OCI-LY1 (cell line): ENCODE results near the gene LRMDA.

Experiments
- H2AFZ ChIP-seq: fragments of 200-600 bp; sonication (generic), shearing (Covaris generic); 2 replicates; pipeline ENCODE4 v1.6.0; 2014; ENCODE audit warnings: antibody characterized with exemption, mild to moderate bottlenecking, low read length
- H3F3A ChIP-seq: fragments of 200-600 bp; sonication (generic), shearing (Covaris generic); 2 replicates; pipeline ENCODE4 v1.6.0; 2014; ENCODE audit warnings: mild to moderate bottlenecking, antibody characterized with exemption, low read length, moderate library complexity; ENCODE audit not compliant: insufficient read depth
- H3K27ac ChIP-seq: fragments of 200-600 bp; sonication (generic); 2 replicates; pipeline ENCODE4 v1.5.1; 2014; ENCODE audit warnings: low read length, mixed run types, mild to moderate bottlenecking, low read depth; ENCODE audit not compliant: poor library complexity, severe bottlenecking
- H3K27me3 ChIP-seq: fragments of 200-600 bp; sonication (generic); 2 replicates; pipeline ENCODE4 v1.6.0; 2014; ENCODE audit warnings: antibody characterized with exemption, mild to moderate bottlenecking, low read length, moderate library complexity; ENCODE audit not compliant: insufficient read depth
- H3K36me3 ChIP-seq: fragments of 200-600 bp; sonication (generic); 2 replicates; pipeline ENCODE4 v1.6.1; 2014; ENCODE audit warnings: mild to moderate bottlenecking, antibody characterized with exemption, low read length, moderate library complexity, mixed read lengths; ENCODE audit not compliant: insufficient read depth
- H3K4me1 ChIP-seq: fragments of 200-600 bp; sonication (generic); 2 replicates; pipeline ENCODE4 v1.5.1; 2014; ENCODE audit warnings: mild to moderate bottlenecking, low read length, moderate library complexity; ENCODE audit not compliant: insufficient read depth, severe bottlenecking
- H3K4me2 ChIP-seq: fragments of 200-600 bp; sonication (generic), shearing (Covaris generic); 2 replicates; pipeline ENCODE4 v1.6.1; 2014; ENCODE audit warnings: low read length
- H3K4me3 ChIP-seq: fragments of 200-600 bp; sonication (generic); 2 replicates; pipeline ENCODE4 v1.5.1; 2014; ENCODE audit warnings: low read length, low read depth, mild to moderate bottlenecking, mixed read lengths; ENCODE audit not compliant: poor library complexity, severe bottlenecking
- H3K79me2 ChIP-seq: fragments of 200-600 bp; shearing (Covaris generic); 2 replicates; pipeline ENCODE4 v1.6.1; 2016; ENCODE audit warnings: mixed run types, low read length, mixed read lengths; ENCODE audit not compliant: insufficient read depth
- H3K9ac ChIP-seq: fragments of 200-600 bp; sonication (generic), shearing (Covaris generic); 2 replicates; pipeline ENCODE4 v1.6.1; 2014; ENCODE audit warnings: mild to moderate bottlenecking, low read length, mixed read lengths
- H3K9me2 ChIP-seq: fragments of 200-600 bp; sonication (generic), shearing (Covaris generic); 2 replicates; pipeline ENCODE4 v1.6.1; 2014; ENCODE audit warnings: low read depth, mild to moderate bottlenecking, low read length, mixed read lengths
- H3K9me3 ChIP-seq: fragments of 200-600 bp; shearing (Covaris generic); 2 replicates; pipeline ENCODE4 v1.6.1; 2014; ENCODE audit warnings: low read length, mixed read lengths
- H4K20me1 ChIP-seq: fragments of 200-600 bp; sonication (generic), shearing (Covaris generic); 2 replicates; pipeline ENCODE4 v1.6.0; 2016; ENCODE audit warnings: mild to moderate bottlenecking, low read length; ENCODE audit not compliant: insufficient read depth
- EZH2 ChIP-seq: fragments of 200-600 bp; sonication (generic), shearing (Covaris generic); IDR thresholded peaks from 2 replicates; pipeline ENCODE4 v1.8.0; 2017; ENCODE audit warnings: borderline replicate concordance, mixed run types, mild to moderate bottlenecking, antibody characterized with exemption, low read length, moderate library complexity, mixed read lengths
- TF ChIP-seq, protein P1 (sequence below): fragments of 200-600 bp; sonication (generic), shearing (Covaris generic); IDR thresholded peaks from 2 replicates; pipeline ENCODE4 v1.5.1; 2017; ENCODE audit warnings: mild to moderate bottlenecking, antibody characterized with exemption, low read length, moderate library complexity, mixed read lengths

Gene LRMDA

DNA sequence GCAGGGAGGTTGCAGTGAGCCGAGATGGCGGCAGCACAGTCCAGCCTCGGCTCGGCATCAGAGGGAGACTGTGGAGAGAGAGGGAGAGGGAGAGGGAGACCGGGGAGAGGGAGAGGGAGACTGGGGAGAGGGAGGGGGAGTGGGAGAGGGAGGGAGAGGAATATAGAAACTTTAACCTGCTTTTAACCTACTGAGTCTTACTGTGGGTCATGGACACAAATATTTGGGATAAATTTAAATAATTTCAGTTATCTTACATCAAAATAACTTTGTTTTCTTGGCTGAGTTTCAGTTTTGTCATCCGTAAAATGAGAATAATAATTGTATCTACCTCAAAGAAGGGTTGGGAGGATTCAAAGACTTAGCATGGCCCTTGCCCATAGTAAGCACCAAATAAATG is 319.8 kb downstream of the LRMDA start:
- Histone ChIP-seq H3K4me3 (no peak overlapping the region), H3F3A (no peaks in the 10 kb centered on the region), H3K9me2 (no peaks in the 10 kb centered on the region), H3K9ac (no peak overlapping the region), H3K9me3 (no peaks in the 10 kb centered on the region), H3K4me1 (no peaks in the 10 kb centered on the region), H4K20me1 (no peaks in the 10 kb centered on the region), H3K27ac (no peak overlapping the region), H3K36me3 (no peaks in the 10 kb centered on the region), H3K4me2 (no peak overlapping the region), H3K27me3 (no peaks in the 10 kb centered on the region), H3K79me2 (no peaks in the 10 kb centered on the region), H2AFZ (no peak overlapping the region)
- TF ChIP-seq, protein P1, sequence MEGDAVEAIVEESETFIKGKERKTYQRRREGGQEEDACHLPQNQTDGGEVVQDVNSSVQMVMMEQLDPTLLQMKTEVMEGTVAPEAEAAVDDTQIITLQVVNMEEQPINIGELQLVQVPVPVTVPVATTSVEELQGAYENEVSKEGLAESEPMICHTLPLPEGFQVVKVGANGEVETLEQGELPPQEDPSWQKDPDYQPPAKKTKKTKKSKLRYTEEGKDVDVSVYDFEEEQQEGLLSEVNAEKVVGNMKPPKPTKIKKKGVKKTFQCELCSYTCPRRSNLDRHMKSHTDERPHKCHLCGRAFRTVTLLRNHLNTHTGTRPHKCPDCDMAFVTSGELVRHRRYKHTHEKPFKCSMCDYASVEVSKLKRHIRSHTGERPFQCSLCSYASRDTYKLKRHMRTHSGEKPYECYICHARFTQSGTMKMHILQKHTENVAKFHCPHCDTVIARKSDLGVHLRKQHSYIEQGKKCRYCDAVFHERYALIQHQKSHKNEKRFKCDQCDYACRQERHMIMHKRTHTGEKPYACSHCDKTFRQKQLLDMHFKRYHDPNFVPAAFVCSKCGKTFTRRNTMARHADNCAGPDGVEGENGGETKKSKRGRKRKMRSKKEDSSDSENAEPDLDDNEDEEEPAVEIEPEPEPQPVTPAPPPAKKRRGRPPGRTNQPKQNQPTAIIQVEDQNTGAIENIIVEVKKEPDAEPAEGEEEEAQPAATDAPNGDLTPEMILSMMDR: no peak
- no peak for TF ChIP-seq EZH2

DNA sequence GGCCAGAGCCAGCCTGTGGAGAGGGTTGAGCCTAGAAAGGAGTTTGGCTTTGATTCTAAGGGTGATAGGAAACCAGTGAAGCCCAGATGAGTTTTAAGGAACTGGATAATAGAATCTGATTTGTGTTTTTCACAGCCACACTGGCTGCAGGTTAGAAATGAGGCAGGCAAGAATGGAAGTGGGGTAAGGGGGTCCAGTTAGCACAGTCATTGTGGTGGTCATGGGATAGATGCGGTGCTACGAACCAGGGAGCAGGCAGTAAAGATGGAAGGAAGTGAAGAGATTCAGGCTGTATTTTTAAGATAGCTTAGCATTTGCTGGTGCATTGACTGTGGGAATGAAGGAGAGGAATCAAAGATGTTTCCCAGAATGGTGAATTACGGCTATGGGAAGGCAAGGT is 322.2 kb downstream of the LRMDA start:
- Histone ChIP-seq H2AFZ (no peak overlapping the region), H3K4me3 (no peak overlapping the region), H3K4me2 (no peak overlapping the region), H3K27ac (no peak overlapping the region), H3K9me3 (no peaks in the 10 kb centered on the region), H3K4me1 (no peaks in the 10 kb centered on the region), H3K9me2 (no peaks in the 10 kb centered on the region), H4K20me1 (no peaks in the 10 kb centered on the region), H3K79me2 (no peaks in the 10 kb centered on the region), H3K36me3 (no peaks in the 10 kb centered on the region), H3K27me3 (peaks cover 7% of the 10 kb centered on the region), H3F3A (no peaks in the 10 kb centered on the region), H3K9ac (no peak overlapping the region)
- TF ChIP-seq EZH2: no peak
- TF ChIP-seq, protein P1: no peak

DNA sequence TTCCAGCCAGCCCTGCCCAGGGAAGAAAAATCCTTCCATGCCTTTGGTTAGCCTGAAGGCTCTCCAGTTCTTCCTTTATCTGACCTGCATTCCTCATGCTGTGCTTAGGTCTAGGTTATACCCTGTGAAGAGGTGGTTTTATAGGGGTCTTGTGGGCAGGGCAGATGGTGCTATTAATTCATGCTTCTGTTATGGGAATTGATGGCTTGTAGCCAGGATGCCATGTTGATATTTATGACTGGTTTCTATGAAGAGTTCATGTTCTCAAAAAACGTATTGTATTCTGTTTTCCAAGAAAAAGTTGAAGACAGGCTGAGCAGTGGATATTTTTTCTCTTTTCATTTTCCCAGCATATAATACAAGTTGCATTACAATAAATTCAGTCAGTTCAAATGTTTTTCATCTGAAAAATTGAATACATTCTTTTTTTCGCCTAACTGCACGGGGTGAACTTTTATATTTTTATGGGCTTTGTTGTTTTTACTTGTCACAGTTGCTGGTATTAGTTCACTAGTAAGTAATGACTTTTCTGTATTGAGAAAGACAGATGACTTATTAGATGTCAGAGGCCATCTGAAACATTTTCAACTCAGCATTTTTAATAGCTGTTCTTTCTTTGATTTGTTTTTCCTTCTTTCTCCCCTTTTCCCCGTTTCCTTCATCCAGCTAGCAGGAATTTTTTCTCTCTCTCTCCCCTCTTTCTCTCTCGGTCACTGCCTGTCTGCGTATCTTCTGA is 322.8 kb downstream of the LRMDA start:
- Histone ChIP-seq H3K27me3 (peaks cover 7% of the 10 kb centered on the region), H3K27ac (no peak overlapping the region), H3K9me2 (no peaks in the 10 kb centered on the region), H3K4me3 (no peak overlapping the region), H3K79me2 (no peaks in the 10 kb centered on the region), H3K4me2 (no peak overlapping the region), H4K20me1 (no peaks in the 10 kb centered on the region), H3K9me3 (no peaks in the 10 kb centered on the region), H3K9ac (no peak overlapping the region), H3K4me1 (no peaks in the 10 kb centered on the region), H3K36me3 (no peaks in the 10 kb centered on the region), H2AFZ (no peak overlapping the region), H3F3A (no peaks in the 10 kb centered on the region)
- TF ChIP-seq, protein P1: no peak
- TF ChIP-seq EZH2: no peak
